ENCODE measurements around the gene CNTNAP2. TPM values are rescaled to one million over a fixed set of nuclear protein-coding genes. Genes with fewer than 3 reads are reported as not detected.

CNTNAP2 gene
- total RNA-seq, 4 donors from 2014 or later = 0.42 TPM; not detected in 3

- Histone ChIP-seq H3K27me3 (no peaks in the 10 kb centered on the region), H3K4me3 (no peak overlapping the region), H3K4me1 (no peaks in the 10 kb centered on the region), H3K36me3 (no peaks in the 10 kb centered on the region), H3K9me3 (no peaks in the 10 kb centered on the region), H3K27ac (no peak overlapping the region)
- WGBS, 2 donors = 86 to 92% methylated on average over 12 of the region's 12 CpGs
- TF ChIP-seq EP300 (IDR thresholded peaks at IDR 0.05) (no peak), POLR2A (IDR thresholded peaks at IDR 0.05) (no peak), CTCF (IDR thresholded peaks at IDR 0.05) (no peak)
- no peak for DNase-seq (ENCODE audit: low spot score in 2 of 2)
These were observed 664.9 kb downstream of the CNTNAP2 start for GRCh38 chr7:146781352-146782116.

- no peak for DNase-seq (ENCODE audit: low spot score in 2 of 2)
- TF ChIP-seq POLR2A (IDR thresholded peaks at IDR 0.05) = no peak
- no peak for TF ChIP-seq CTCF (IDR thresholded peaks at IDR 0.05)
- no peak for TF ChIP-seq EP300 (IDR thresholded peaks at IDR 0.05)
- H3K9me3 ChIP-seq = no peaks in the 10 kb centered on the region
- no peak overlapping the region for H3K27ac ChIP-seq
- H3K4me1 ChIP-seq = no peaks in the 10 kb centered on the region
- H3K4me3 ChIP-seq = no peak overlapping the region
- 90 to 94% methylated on average over 18 of the region's 18 CpGs for WGBS, 2 donors
- H3K27me3 ChIP-seq = no peaks in the 10 kb centered on the region
- H3K36me3 ChIP-seq = no peaks in the 10 kb centered on the region
These were observed 670.7 kb downstream of the CNTNAP2 start for GRCh38 chr7:146787266-146787665.

GRCh38 chr7:146788008-146788407, 671.4 kb downstream of the CNTNAP2 start:
- 93 to 94% methylated on average over 8 to 15 of the region's 15 CpGs for WGBS, 2 donors
- Histone ChIP-seq H3K4me3 (no peak overlapping the region), H3K27ac (no peak overlapping the region), H3K9me3 (no peaks in the 10 kb centered on the region), H3K36me3 (no peaks in the 10 kb centered on the region), H3K27me3 (no peaks in the 10 kb centered on the region), H3K4me1 (no peaks in the 10 kb centered on the region)
- TF ChIP-seq POLR2A (IDR thresholded peaks at IDR 0.05) = no peak
- no peak for TF ChIP-seq CTCF (IDR thresholded peaks at IDR 0.05)
- TF ChIP-seq EP300 (IDR thresholded peaks at IDR 0.05) = no peak
- DNase-seq (ENCODE audit: low spot score in 2 of 2) = no peak

- TF ChIP-seq POLR2A (IDR thresholded peaks at IDR 0.05) = no peak
- TF ChIP-seq CTCF (IDR thresholded peaks at IDR 0.05) = no peak
- TF ChIP-seq EP300 (IDR thresholded peaks at IDR 0.05) = no peak
- no peaks in the 10 kb centered on the region for H3K4me1 ChIP-seq
- H3K27me3 ChIP-seq = no peaks in the 10 kb centered on the region
- H3K36me3 ChIP-seq = no peaks in the 10 kb centered on the region
- no peak overlapping the region for H3K27ac ChIP-seq
- H3K4me3 ChIP-seq = no peak overlapping the region
- DNase-seq (ENCODE audit: low spot score in 2 of 2) = no peak
- 52 to 55% methylated on average over 7 of the region's 7 CpGs for WGBS, 2 donors
- H3K9me3 ChIP-seq = peaks cover 0 to 14% (median 0%) of the 10 kb centered on the region in 4 donors
These were observed 675.0 kb downstream of the CNTNAP2 start for GRCh38 chr7:146791344-146792285.

GRCh38 chr7:146804620-146805019, 688.0 kb downstream of the CNTNAP2 start:
- DNase-seq (ENCODE audit: low spot score in 2 of 2) = no peak
- H3K36me3 ChIP-seq = no peaks in the 10 kb centered on the region
- peaks cover 0 to 7% (median 0%) of the 10 kb centered on the region in 4 donors for H3K9me3 ChIP-seq
- H3K27ac ChIP-seq = no peak overlapping the region
- H3K4me1 ChIP-seq = no peaks in the 10 kb centered on the region
- 92% methylated on average over 1 of the region's 1 CpG for WGBS, 2 donors
- no peak for TF ChIP-seq EP300 (IDR thresholded peaks at IDR 0.05)
- no peak for TF ChIP-seq POLR2A (IDR thresholded peaks at IDR 0.05)
- no peak for TF ChIP-seq CTCF (IDR thresholded peaks at IDR 0.05)
- H3K4me3 ChIP-seq = no peak overlapping the region
- H3K27me3 ChIP-seq = no peaks in the 10 kb centered on the region

Data from tibial nerve (tissue), 4 donors.